Transverse colon (tissue), 4 donors: Measurements from ENCODE around the gene CCDC136. TPM values are rescaled to one million over a fixed set of nuclear protein-coding genes. Genes with fewer than 3 reads are reported as not detected.

Source experiments
- DNase-seq: peaks from one replicate; pipeline ENCODE4 v3.0.0-alpha.2; 2019
- H3K27ac ChIP-seq, 4 donors: fragments of 200-600 bp; sonication (generic); 2 replicates each; pipeline ENCODE4 v1.5.1; 2016 to 2018; ENCODE audit warnings: inconsistent platforms in 4 of 4
- H3K27me3 ChIP-seq: fragments of 200-600 bp; sonication (generic); 2 replicates; pipeline ENCODE4 v1.5.1; 2017; ENCODE audit warnings: inconsistent platforms
- H3K36me3 ChIP-seq, 4 donors: fragments of 200-600 bp; sonication (generic); 2 replicates each; pipeline ENCODE4 v1.5.1; 2017 to 2019; ENCODE audit warnings: inconsistent platforms in 4 of 4
- H3K4me1 ChIP-seq, 4 donors: fragments of 200-600 bp; sonication (generic); 2 replicates each; pipeline ENCODE4 v1.5.1; 2017 to 2020; ENCODE audit warnings: inconsistent platforms in 4 of 4
- H3K4me3 ChIP-seq, 4 donors: fragments of 200-600 bp; sonication (generic); 1 replicate in 1 of 4; 2 replicates in 3 of 4; pipeline versions ENCODE4 v1.5.1 to v1.6.1; 2017 to 2019; ENCODE audit warnings: inconsistent platforms in 4 of 4
- H3K9me3 ChIP-seq, 2 donors: fragments of 200-600 bp; sonication (generic); 2 replicates each; pipeline ENCODE4 v1.5.1; 2017 to 2019; ENCODE audit warnings: inconsistent platforms in 2 of 2
- EP300 ChIP-seq: sonication (generic); formaldehyde crosslinking; IDR thresholded peaks from one replicate; pipeline ENCODE4 v1.6.1; 2017; ENCODE audit warnings: antibody characterized with exemption, low read depth
- POLR2A ChIP-seq: fragments of 450-650 bp; IDR thresholded peaks from one replicate; pipeline ENCODE4 v1.6.1; 2016; ENCODE audit warnings: antibody characterized with exemption, mild to moderate bottlenecking, moderate library complexity
- POLR2AphosphoS5 ChIP-seq, 3 donors: sonication (generic); formaldehyde crosslinking; IDR thresholded peaks; one replicate each; pipeline ENCODE4 v1.6.1; 2016; ENCODE audit warnings: antibody characterized with exemption in 3 of 3
- WGBS, 2 donors: methylation state at CpG; one replicate each; pipeline ENCODE4 v1.1.5; 2018; ENCODE audit warnings: low coverage in 1 of 2; 5-methylcytosine and 5-hydroxymethylcytosine counted together
- in situ Hi-C, 4 donors: fragments of 200-750 bp; cut with MboI; loops; one replicate each; pipeline versions ENCODE4 v1.15.0 to v1.15.1; 2017; ENCODE audit warnings: low sequenced_read_pairs in 3 of 4, low pct_ligation_motif_present in 1 of 4, low pct_unique_long_range_greater_than_20kb in 1 of 4
- intact Hi-C: fragments of 100-400 bp; cut with DNase I; formaldehyde crosslinking; loops from one replicate; pipeline ENCODE4 v1.15.1; 2023; ENCODE audit warnings: low total_unique reads
- total RNA-seq, 4 donors: library from RNA; depleted of rRNA; stranded (reverse); fragments of >200 nt; gene quantifications; one replicate each; pipeline ENCODE4 v1.1.0, GENCODE V29; 2016
- TF ChIP-seq, protein P1 (sequence below), 5 experiments: fragments of 200-600 bp in 3 of 5; fragments of 450-650 bp in 2 of 5; sonication (generic) in 3 of 5; IDR thresholded peaks; 1 replicate in 2 of 5; 2 replicates in 3 of 5; pipeline ENCODE4 v1.5.1; 2016 to 2017; ENCODE audit warnings: antibody characterized with exemption in 5 of 5, inconsistent platforms in 3 of 5, mild to moderate bottlenecking in 2 of 5, moderate library complexity in 1 of 5

The CCDC136 gene
- 10 to 100 TPM in 2 of 4 donors, 1 to 10 TPM in 2; 1.9 to 16.5 (median 8.3) TPM for total RNA-seq

GRCh38 chr7:128791121-128791971, at the start of gene CCDC136:
Gene CCDC136, plus strand, starts transcription at chr7:128791968. Its CDS starts 444 bp downstream, at chr7:128792412.
- Histone ChIP-seq H3K4me3 (peak within 1 kb of the TSS; percentile 53 to 82 (median 68)), H3K27me3 (peaks cover 24% of the 10 kb centered on the region), H3K36me3 (no peaks in the 10 kb centered on the region), H3K9me3 (no peaks in the 10 kb centered on the region), H3K27ac (peak within 1 kb of the TSS; percentile 59 to 78 (median 72)), H3K4me1 (peaks cover 5 to 23% (median 16%) of the 10 kb centered on the region in 4 donors)
- TF ChIP-seq POLR2A (peak; percentile 14), POLR2AphosphoS5 (IDR thresholded peaks at IDR 0.05) (peak in 2 of 3 donors; percentile 19 to 51)
- TF ChIP-seq, protein P1, sequence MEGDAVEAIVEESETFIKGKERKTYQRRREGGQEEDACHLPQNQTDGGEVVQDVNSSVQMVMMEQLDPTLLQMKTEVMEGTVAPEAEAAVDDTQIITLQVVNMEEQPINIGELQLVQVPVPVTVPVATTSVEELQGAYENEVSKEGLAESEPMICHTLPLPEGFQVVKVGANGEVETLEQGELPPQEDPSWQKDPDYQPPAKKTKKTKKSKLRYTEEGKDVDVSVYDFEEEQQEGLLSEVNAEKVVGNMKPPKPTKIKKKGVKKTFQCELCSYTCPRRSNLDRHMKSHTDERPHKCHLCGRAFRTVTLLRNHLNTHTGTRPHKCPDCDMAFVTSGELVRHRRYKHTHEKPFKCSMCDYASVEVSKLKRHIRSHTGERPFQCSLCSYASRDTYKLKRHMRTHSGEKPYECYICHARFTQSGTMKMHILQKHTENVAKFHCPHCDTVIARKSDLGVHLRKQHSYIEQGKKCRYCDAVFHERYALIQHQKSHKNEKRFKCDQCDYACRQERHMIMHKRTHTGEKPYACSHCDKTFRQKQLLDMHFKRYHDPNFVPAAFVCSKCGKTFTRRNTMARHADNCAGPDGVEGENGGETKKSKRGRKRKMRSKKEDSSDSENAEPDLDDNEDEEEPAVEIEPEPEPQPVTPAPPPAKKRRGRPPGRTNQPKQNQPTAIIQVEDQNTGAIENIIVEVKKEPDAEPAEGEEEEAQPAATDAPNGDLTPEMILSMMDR (IDR thresholded peaks at IDR 0.05), result no peak
- WGBS, 2 donors, result 0 to 2% methylated on average over 3 to 27 of the region's 80 CpGs
- in situ Hi-C loops, result no loop called here
- DNase-seq, result peak; percentile 83
- intact Hi-C loops, result loop anchor here (2.0 kb wide), 1 partner anchor 53 kb away; the partner anchor contains the start of gene CALU

- H3K4me3 ChIP-seq, result no peak overlapping the region
- H3K4me1 ChIP-seq, result peaks cover 15 to 58% (median 25%) of the 10 kb centered on the region in 4 donors
- WGBS, 2 donors, result 62 to 67% methylated on average over 3 to 4 of the region's 4 CpGs
- no peak for DNase-seq
- TF ChIP-seq EP300 (no peak), POLR2AphosphoS5 (IDR thresholded peaks at IDR 0.05) (no peak), POLR2A (no peak)
- TF ChIP-seq, protein P1 (IDR thresholded peaks at IDR 0.05), result no peak
- H3K9me3 ChIP-seq, result no peaks in the 10 kb centered on the region
- no peaks in the 10 kb centered on the region for H3K27me3 ChIP-seq
- intact Hi-C loops, result loop anchor here (1.0 kb wide), 1 partner anchor 97 kb away; no protein-coding TSS in a partner anchor
- peak overlapping the region in 2 of 4 donors; percentile 93 to 97 for H3K27ac ChIP-seq
- in situ Hi-C loops, result no loop called here
- no peaks in the 10 kb centered on the region for H3K36me3 ChIP-seq
Measured at GRCh38 chr7:128742206-128742605, 49.6 kb upstream of the CCDC136 start.

- no peaks in the 10 kb centered on the region for H3K27me3 ChIP-seq
- H3K9me3 ChIP-seq, result no peaks in the 10 kb centered on the region
- peak overlapping the region in 1 of 4 donors; percentile 97 for H3K27ac ChIP-seq
- intact Hi-C loops (no loop called here), in situ Hi-C loops (no loop called here)
- no peak for TF ChIP-seq POLR2AphosphoS5 (IDR thresholded peaks at IDR 0.05)
- TF ChIP-seq, protein P1 (IDR thresholded peaks at IDR 0.05), result no peak
- no peak for TF ChIP-seq EP300
- peaks cover 0 to under 1% (median 0%) of the 10 kb centered on the region in 4 donors for H3K36me3 ChIP-seq
- DNase-seq, result no peak
- peaks cover 11 to 59% (median 23%) of the 10 kb centered on the region in 4 donors for H3K4me1 ChIP-seq
- WGBS, 2 donors, result 81% methylated on average over 7 of the region's 7 CpGs; no CpG with 5 or more reads in 1 of the 2 donors
- no peak overlapping the region for H3K4me3 ChIP-seq
Measured at GRCh38 chr7:128743112-128743772, 48.5 kb upstream of the CCDC136 start.

DNA sequence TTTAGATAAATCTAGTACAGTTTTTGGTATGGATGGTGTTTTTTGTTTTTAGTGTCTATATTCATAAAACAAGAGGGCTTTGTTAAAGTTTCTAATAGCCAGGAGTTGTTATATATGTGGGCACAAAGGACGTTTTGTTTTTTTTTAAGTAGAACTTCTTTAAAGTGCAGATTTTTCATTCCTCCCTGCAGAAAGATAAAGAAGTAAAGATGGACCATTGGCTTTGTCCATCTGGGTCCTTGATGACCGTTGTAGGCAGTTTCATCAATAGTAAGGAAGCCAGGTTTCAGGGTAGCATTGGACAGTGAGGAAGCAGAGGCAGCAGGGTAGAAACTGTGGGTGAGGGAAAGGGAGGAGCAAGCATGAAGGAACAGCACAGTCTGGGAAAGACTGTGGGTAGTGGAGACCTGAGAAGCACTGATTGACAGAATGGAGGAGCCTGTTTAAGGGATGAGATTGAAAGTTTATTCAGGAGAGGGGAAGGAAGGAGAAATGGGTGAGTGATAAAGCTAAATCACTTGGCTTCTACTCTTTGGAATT, 47.3 kb upstream of the CCDC136 start:
- peaks cover 8 to 54% (median 21%) of the 10 kb centered on the region in 4 donors for H3K4me1 ChIP-seq
- intact Hi-C loops, result no loop called here
- no peak for DNase-seq
- in situ Hi-C loops, result no loop called here
- H3K4me3 ChIP-seq, result no peak overlapping the region
- H3K27ac ChIP-seq, result no peak overlapping the region
- no peaks in the 10 kb centered on the region for H3K9me3 ChIP-seq
- H3K36me3 ChIP-seq, result peaks cover 0 to 10% (median 5%) of the 10 kb centered on the region in 4 donors
- no peak for TF ChIP-seq POLR2AphosphoS5 (IDR thresholded peaks at IDR 0.05)
- TF ChIP-seq POLR2A, result no peak
- TF ChIP-seq, protein P1 (IDR thresholded peaks at IDR 0.05), result no peak
- no peak for TF ChIP-seq EP300
- no peaks in the 10 kb centered on the region for H3K27me3 ChIP-seq
- 63 to 81% methylated on average over 2 of the region's 2 CpGs for WGBS, 2 donors
